Activated CD4-positive, alpha-beta T cell treated with anti-CD3 and anti-CD28 coated beads, Interleukin-2, Interleukin-6, amounts not matched to agents 100 ng/mL and 50 ng/mL, durations not matched to agents 16 hours and 8 hours (primary cell): ENCODE measurements around the gene SHROOM2.
A peak's percentile ranks its signal among the peaks of the same experiment; 100 is the strongest.
"Not testable (repeated sequence)": the region's sequence is repeated elsewhere in the genome, so short reads cannot be mapped to it uniquely, and the experiment has no call there.

Experiments used
- DNase-seq: peaks from one replicate; pipeline ENCODE4 v3.0.0-alpha.2; 2020

SHROOM2 gene

DNA sequence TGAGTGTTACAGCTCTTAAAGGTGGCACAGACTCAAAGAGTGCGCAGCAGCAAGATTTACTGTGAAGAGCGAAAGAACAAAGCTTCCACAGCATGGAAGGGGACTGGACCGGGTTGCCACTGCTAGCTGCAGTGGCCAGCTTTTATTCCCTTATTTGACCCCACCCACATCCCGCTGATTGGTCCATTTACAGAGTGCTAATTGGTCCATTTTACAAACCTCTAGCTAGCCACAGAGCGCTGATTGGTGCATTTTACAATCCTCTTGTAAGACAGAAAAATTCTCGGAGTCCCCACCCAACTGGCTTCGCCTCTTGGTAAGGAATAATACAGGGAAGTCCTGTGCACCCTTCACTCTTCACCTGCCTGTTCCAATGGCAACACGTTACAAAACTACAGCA lies 1.9 kb upstream of the SHROOM2 start:
- DNase-seq = no peak

DNA sequence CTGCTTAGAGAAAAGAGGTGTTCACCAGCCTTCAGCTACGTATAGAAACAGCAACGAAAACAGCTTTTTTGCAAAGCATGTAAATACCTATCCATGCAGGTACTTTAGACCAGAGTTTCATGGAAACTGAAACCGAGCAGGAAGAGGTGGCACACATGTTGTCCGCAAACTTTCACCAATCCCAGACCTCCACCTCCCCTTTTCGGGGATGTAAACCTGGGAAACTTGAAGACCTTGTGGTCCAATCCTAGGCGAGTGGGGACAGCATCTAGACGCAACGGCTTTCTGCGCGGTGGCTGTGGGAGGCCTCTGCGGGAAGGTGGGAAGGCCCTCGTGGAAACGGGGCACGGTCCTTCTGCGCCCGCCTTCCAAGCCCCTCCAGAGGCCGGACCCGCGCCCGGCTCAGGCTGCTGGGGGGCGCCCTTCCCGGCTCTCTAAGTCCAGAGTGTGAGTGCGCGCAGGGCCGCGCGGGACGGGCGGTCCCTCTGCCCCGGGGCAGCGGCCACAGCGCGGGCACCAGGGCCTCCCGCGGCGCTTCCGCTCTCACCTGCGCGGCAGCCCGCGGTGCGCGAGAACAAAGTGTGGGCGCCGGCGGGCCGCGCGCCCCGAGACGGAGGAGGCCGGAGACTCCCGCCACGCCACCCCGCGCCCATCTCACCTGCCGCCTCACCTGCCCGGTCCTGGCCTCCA lies 830 bp upstream of the SHROOM2 start:
- DNase-seq = no peak

DNA sequence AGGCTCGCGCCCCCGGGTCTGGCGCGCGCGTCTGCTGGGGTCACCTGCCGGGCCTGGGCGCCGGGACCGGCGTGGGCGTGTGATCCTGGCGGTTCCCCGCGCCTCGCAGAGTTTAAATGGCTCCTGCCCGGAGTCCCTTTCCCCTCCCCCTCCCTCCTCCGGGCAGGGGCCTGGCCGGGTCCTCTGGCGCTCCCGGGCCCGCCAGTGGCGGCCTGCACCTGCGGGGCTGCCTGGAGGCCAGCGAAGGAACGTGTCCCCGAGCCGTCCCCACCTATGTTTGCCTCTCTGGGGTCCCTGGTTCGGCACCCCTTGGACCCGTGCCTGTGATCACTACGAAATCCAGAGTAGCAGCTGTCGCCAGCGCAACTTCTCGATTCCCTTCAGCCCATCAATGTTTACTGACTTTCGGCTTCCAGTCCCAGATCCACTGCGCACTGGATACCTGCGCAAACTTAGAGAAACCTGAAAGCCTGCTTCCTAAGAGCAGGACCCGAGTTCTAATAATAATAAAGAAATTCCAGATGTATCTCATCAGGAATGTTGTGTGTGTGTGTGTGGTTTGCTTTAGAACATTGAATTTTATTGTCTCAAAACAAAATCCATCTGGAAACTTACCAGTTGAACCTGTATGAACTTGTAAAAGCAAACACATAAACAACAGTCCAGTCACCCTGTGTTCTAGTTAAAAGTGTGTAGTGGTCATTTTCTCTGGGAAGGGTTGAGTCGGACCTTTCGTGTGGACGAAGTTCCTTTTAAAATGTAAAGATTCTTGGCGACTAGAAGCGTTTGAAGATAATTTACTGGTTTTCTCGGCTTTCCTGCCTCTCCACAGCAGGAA lies 788 bp downstream of the SHROOM2 start:
- no peak for DNase-seq

DNA sequence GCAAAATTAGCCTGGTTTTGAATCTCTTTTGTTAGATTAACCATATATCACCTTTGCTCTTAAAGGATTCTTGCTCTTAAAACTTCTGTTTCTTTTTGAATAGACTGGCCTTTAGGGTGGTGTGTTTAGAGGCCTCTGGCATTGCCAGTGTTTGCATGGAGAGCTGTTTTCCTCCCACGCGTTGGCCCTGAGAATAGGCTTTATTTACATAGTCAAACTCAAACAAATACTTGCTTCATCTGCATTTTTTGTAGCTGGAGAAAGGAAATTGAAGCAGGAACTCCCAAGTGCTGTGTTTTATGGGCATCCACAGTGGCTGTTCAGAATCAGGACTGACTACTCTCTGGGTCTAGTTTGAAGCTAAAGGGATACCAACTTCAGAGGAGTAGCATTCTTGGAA lies 2.7 kb downstream of the SHROOM2 start:
- no peak for DNase-seq

DNA sequence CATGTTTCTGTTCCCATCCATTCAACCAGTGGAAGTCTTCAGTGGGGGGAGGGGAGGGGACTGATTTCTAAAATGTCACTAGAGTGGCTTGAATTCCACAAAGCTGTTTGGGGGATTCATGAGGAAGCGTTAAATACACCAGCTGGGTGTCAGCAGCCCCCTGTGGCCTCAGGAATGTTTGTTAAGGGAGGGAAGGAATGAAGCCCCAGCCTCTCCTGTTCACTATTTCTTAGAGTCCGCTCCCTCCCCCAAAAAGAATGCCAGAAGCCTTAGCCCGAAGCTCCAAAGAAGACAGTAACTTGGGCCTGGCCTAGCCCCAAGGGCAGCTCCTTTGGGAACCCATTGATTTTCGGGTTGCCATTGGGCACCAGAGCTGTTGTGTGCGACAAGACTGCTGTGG lies 3.3 kb downstream of the SHROOM2 start:
- no peak for DNase-seq

DNA sequence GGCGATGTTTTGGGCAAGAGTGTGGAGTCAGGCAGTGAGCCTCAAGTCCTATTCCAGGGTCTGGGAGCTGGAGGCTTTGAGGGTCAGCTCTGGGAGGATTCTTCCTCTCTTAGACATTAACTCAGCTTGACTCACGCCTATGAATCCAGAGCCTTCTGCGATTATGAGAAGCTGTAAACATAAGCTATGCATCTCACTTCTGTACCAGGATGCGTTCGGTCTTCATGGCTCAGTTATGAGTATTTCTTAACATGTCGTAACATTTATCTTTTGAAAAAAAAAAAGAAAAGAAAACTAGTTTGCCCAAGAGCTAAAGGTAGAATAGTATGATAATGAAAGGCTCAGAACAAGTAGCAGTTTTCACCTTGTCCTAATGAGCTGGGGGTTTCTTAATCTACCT lies 4.6 kb downstream of the SHROOM2 start:
- DNase-seq = no peak

DNA sequence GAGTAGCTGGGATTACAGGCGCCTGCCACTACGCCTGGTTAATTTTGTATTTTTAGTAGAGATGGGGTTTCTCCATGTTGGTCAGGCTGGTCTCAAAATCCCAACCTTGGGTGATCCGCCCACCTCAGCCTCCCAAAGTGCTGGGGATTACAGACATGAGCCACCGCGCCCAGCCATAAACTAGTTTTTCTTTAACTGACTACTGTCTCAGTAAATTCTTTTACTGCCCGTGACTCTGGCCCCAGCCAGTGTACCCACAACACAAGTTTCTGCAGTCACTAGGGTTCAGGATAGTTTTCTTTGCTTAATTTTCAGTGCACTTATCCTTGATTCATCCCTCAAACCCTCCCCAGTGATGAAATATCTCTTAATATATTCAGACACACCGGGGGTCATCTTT lies 8.3 kb downstream of the SHROOM2 start:
- DNase-seq = no peak

DNA sequence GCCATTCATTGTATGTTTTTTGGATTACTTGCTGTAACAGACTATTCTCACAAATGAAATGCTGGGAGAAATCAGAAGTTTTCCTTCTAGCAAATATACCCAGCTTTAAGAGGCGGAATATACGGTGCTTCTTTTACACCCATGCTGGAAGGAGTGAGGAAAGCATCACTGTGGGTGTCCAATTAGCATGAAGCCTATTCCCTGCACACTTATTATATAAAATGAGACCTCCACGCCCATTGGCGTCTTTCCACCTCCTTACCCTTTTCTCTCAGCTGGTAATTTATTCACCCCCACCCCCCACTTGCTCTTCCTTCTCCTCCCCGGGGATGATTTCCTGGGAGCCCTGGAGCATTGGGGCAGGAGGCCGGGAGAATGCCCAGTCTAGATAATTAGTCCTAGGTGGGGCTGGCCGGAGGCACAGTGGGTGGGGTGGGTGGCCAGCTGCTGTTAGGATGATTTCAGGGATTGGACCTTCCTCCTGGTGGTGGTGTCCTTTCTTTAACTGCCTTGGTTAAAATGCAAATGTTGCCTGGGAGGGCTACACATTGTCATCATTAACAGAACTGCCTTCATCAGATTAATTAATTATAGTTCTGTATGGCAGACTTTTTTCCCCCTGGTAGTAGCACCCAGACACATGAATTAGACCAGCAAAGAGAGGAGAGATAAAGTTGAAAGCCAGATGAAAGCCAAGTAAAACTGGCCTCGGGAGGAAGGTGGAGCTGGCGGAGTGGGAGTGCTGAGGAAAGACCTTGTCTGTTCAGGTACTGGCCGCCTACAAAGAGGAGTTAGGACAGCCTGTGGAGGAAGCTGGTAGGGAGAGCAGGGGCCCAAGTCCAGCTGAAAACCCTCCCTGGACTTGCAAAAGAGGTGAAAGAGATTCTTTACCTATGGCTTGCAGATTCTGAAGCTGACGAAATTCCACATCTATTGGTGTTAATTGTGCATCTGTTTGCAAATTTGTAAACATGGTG lies 11.4 kb downstream of the SHROOM2 start:
- DNase-seq = no peak

DNA sequence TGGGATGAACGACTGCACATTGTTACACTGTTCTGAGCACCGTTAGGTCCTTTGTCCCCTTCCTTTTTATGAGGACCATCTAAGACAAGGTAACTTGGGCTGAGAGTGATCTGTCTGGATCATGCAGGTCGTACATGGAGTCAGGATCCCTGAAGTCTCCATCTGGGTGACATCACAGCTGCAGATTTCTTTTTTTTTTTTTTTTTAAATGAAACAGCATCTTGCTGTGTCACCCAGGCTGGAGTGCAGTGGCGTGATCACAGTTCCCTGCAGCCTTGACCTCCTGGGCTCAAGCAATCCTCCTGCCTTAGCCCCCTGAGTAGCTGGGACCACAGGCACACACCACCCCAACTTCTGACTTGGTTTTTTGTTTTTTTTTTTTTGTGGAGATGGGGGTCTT lies 16.5 kb downstream of the SHROOM2 start:
- DNase-seq = no peak

DNA sequence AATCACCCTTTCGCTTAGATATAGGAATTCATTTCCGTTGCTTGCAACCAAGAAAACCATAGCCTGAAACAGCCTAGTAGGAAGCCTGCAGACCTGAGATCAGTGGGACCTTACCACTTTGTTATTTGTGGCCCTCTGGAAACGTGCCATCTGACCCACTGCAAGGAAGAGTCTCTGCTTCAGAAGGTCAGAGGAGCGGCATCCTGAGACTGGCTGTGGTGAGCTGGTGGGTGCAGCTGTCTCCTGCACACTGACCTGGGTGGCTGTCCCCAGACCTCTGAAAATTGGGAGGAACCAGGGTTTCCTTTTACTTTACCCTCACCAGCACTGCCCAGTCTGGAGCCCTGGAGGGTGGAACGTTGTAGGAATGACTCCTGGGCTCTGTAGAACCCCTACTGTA lies 18.2 kb downstream of the SHROOM2 start:
- DNase-seq = no peak

DNA sequence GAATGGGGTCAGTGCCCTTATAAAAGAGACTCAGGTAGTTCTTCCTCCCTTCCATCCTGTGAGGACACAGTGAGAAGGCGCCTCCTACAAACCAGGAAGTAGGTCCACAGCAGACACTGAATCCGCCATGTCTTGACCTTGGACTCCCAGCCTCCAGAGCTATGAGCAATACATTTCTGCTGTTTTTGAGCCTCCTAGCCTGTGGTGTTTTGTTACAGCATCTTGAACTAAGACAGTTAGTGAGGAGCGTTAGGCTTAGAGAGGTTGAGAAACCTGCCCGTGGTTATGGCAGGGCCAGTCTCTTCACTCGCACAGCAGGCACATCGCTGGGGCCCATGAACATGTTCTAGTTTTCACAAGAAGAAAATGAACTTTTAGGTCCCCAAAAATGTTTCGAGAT lies 19.7 kb downstream of the SHROOM2 start:
- no peak for DNase-seq

DNA sequence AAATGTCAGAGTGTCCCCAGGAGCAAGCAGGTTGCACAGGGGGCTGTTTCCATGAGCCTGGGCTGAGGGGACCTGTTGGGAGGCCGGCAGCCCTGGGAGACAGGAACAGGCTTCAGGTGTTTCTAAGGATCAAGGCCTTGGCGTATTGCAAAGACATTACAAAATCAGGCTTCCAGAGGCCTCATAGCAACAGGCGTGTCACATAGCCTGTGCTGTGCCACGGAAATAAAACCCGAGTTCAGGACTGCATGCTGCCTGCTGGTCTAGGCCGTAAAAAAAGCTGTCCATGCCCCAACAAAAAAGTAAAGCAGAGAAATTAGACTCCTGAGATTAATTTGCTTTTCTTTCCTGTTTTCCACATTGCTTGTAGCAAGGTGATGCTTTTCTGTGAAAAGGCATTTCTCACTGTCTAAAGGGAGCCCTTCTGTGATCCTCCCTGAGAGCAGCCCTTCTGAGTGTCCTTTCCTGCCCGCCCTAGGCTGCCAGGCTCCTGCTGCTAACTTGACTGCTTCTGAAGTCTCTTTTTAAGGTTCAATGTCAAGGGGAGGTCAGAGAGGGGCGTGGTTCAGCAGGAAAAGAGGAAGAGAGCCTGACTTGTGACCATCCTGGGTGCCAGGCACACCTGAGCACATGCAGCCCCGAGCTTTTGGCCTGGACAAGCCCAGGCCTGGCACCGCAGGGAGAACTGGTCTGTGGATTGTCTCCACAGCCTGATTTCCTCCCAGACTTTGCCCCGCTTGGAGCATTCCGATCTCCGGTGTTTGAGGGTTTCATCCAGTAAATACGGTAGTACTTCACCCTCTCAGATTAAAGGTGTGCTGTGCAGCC lies 21.3 kb downstream of the SHROOM2 start:
- DNase-seq = no peak

DNA sequence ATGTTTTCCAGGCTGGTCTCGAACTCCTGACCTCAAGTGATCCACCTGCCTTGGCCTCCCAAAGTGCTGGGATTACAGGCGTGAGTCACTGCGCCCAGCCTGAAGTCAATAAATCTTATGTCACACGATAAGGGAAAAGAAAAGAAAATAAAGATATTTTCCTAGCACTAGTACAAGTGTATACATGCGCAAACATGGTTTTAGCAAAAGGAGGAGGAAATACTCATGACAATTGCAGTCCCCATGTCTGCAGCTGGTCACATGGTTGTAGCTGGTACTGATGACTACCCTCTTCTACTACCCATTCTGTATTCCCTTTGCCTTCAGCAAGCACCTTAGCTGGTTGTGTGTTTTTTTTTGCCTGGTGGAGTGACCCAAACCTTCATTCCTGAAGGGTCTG lies 23.6 kb downstream of the SHROOM2 start:
- DNase-seq = not testable (repeated sequence)

DNA sequence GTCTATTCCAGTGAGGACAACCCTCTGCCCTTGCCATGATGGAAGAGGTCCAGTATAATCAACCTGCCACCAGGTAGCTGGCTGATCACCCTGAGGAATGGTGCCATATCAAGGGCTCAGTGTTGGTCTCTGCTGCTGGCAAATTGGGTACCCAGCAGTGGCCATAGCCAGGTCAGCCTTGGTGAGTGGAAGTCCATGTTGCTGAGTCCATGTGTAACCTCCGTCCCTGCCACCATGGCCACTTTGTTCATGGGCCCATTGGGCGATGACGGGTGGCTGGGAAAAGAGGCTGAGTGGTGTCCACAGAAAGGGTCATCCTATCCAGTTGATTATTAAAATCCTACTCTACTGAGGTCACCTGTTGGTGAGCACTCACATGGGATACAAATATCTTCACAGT lies 24.9 kb downstream of the SHROOM2 start:
- DNase-seq = not testable (repeated sequence)

DNA sequence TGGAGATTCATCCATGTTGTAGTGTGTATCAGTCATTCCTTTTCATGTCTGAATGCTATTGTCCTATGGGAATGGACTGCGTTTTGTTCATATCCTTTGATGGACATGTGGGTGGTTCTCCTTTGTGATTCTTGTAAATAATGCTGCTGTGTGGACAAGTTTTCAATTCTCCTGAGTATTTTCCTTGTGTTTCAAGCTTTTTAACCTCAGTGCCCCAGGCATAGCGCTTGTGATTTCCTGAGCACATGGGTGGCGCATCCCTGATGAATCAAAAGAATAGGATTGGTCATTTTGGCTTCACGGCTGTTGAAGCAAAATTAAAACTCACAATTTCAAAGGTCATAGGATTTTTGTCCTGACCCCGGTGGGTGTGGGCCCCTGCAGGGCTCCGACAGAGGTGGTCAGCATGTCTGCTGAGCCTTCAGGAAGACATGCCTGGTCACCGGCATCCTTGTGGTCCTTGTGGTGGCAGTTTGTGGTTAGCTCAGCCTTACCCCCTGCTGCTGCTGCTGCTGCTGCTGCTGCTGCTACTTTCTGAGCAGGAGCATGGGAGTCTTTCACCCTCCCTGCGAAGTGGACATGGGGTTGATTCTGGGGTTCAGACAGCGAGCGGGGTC lies 30.0 kb downstream of the SHROOM2 start:
- DNase-seq = no peak

DNA sequence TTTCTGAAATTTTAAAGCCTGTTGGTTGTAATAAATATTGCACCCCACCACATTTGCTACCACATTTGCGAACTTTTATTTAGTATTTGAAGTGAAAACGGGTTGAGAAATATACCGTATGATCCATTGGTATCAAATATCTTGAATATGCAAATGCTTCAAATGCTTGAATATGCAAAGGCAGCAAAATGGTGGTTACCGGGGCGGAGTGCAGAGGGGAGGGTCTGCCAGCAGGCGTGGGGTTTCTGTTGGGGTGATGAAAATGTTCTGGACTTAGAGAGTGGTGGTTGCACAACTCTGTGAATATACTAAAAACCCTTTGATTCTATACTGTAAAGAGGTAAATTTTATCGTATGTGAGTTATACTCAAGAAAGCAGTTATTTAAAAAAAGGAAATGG lies 35.3 kb downstream of the SHROOM2 start:
- DNase-seq = no peak

DNA sequence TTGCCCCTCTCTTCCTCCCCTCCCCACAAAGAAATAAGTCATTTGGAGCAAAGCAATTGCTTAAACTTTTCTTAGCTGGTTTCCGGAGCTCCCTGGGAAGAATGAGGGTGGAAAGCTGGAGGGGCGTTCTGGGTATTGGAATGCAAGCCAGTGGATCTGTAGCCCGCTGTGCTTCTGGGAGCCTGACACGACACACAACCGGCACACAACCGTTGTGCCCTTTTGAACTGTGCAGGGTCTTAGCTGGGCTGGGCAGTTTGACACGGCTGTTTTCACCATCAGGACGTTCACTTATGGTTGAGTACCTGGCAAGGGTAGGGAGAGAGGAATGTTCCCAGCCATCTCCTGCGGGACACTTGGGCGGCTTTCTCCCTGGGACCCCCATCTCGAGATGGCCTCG lies 38.3 kb downstream of the SHROOM2 start:
- DNase-seq = no peak

DNA sequence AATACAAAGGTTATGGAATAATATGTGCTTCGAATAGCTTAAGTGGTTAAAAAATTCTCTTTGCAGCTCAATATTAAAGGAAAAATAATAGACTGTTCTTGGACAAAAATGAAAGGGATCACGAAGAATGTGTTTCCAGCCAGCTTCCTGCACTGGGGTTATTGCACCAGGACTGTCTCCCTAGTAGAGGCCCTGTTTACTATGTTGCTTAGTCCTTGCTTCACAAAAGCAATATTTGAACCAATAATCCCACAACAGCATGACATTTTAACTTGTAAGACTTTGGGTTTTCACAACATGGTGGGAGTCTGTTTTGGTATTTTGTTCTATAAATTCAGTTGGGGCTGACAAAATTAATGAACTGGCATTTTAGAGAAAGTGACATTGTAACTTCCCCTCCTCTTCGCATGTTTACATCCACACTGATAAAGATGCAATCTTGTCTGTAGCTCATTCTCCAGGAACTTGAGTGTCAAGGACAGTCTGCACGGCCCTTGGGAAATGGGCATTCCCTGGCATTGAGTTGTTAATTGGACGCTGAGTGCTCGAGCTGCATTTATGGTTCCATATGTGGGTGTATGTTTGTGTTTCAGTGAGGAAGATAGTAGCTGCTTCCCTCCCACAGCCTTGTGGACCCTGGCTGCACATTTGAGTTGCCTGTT lies 39.0 kb downstream of the SHROOM2 start:
- no peak for DNase-seq

DNA sequence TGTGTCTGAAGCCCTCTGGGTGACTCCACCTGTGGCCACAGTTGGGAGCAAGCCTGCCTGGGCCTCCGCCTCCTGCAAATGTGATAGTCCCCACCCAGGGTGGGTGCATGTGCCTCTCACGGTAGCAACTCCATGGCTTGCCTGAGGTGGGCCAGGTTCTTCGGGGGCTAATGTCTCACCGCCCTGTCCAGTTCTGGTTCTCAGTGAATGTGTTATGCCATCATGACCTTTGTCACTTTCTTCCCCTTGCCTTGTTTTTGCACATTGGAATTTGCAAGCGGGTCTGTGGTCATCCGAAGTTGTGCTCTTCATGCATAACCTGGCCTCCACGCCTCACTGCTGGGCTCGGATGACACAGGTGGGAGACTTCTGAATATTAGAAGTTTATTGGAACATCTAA lies 39.7 kb downstream of the SHROOM2 start:
- no peak for DNase-seq

DNA sequence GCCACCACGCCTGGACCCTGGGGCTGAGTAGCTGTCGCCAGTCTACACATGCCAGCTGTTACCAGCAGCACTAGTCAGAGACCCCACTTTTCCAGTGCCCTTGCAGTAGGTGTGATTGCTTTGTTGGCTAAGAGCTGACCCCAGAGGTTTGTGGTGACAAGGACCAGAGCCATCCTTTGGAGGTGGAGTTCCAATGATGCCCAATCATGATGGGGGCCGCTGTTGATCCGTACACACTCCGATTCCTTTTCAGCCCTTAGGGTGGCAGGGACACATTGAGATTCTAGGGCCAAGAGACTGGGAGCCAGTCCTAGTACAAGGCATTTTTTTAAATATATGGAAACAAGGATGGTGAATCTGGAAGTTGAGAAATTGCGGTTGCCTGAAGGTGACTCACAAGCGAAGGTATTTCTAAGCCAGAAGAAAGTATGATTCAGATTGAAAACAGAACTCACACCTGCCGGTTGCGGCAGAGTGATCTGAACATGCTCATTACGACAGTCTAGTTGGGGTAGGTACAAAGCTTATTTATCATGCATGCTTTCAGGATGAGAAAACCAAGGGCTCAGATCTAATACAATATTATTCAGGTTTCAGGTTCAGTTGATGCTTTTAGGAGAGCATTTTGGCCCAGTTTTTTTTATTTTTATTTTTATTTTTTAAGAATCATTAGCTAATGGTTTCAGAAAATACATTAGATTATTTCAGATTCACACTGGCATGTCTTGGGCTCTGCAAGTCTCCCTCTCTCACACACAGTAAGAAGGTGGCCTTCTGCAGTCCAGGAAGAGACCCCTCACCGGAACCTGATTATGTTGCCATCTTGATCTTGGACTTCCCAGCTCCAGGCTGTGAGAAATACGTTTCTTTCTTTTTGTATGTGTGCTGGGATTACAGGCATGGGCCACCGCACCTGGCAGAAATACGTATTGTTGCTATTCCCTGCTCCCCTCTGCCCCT lies 43.4 kb downstream of the SHROOM2 start:
- peak; percentile 82 for DNase-seq
